ENCODE data around the gene ROPN1B.
"Not testable (repeated sequence)": the region's sequence is repeated elsewhere in the genome, so short reads cannot be mapped to it uniquely, and the experiment has no call there.

Gene ROPN1B

DNA sequence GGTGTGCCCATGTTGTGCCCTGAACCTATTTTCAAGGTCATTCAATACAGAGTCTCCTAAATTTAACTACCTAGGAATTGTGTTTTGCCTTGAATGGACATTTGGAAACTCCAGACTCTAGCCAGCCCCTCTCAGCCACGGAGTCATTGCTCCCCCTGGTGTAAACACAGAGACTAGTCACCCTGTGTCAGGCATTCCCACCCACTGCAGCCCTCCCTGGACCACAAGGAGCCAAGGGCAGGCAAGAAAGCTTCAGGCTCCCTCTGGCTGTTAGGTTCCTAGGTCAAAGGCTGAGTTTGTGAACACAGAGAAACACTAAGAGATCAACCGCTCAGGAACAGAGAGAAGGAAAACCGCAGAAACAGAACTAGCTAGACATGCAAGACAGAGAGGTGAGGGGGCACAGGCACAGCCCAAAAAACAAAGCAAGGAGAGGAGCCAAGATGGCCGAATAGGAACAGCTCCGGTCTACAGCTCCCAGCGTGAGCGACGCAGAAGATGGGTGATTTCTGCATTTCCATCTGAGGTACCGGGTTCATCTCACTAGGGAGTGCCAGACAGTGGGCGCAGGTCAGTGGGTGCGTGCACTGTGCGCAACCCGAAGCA, 32.7 kb upstream of the ROPN1B start:
- not testable (repeated sequence) for H3K79me2 ChIP-seq (ENCODE audit: insufficient read depth, low read length); H3K27ac ChIP-seq (ENCODE audit: low read depth, low read length, poor library complexity, severe bottlenecking); H2AFZ ChIP-seq (ENCODE audit: low read length); H3K4me1 ChIP-seq (ENCODE audit: insufficient read depth, low read length, severe bottlenecking); H3K27me3 ChIP-seq (ENCODE audit: insufficient read depth, low read length); H3K36me3 ChIP-seq (ENCODE audit: insufficient read depth, low read length); H3F3A ChIP-seq (ENCODE audit: insufficient read depth, low read length); H3K9me2 ChIP-seq (ENCODE audit: low read depth, low read length); H3K4me3 ChIP-seq (ENCODE audit: low read depth, low read length, poor library complexity, severe bottlenecking); H3K9me3 ChIP-seq (ENCODE audit: low read length); H4K20me1 ChIP-seq (ENCODE audit: insufficient read depth, low read length); H3K9ac ChIP-seq (ENCODE audit: low read length); H3K4me2 ChIP-seq (ENCODE audit: low read length)
- TF ChIP-seq, protein P1, sequence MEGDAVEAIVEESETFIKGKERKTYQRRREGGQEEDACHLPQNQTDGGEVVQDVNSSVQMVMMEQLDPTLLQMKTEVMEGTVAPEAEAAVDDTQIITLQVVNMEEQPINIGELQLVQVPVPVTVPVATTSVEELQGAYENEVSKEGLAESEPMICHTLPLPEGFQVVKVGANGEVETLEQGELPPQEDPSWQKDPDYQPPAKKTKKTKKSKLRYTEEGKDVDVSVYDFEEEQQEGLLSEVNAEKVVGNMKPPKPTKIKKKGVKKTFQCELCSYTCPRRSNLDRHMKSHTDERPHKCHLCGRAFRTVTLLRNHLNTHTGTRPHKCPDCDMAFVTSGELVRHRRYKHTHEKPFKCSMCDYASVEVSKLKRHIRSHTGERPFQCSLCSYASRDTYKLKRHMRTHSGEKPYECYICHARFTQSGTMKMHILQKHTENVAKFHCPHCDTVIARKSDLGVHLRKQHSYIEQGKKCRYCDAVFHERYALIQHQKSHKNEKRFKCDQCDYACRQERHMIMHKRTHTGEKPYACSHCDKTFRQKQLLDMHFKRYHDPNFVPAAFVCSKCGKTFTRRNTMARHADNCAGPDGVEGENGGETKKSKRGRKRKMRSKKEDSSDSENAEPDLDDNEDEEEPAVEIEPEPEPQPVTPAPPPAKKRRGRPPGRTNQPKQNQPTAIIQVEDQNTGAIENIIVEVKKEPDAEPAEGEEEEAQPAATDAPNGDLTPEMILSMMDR (IDR thresholded peaks at IDR 0.05; ENCODE audit: low read length): peak; percentile 27; the same call in 1 of the 2 replicates

DNA sequence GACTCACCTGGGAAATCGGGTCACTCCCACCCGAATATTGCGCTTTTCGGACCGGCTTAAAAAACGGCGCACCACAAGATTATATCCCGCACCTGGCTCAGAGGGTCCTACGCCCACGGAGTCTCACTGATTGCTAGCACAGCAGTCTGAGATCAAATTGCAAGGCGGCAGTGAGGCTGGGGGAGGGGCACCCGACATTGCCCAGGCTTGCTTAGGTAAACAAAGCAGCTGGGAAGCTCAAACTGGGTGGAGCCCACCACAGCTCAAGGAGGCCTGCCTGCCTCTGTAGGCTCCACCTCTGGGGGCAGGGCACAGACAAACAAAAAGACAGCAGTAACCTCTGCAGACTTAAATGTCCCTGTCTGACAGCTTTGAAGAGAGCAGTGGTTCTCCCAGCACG, 32.1 kb upstream of the ROPN1B start:
- H3K4me2 ChIP-seq (ENCODE audit: low read length); H2AFZ ChIP-seq (ENCODE audit: low read length); H3K79me2 ChIP-seq (ENCODE audit: insufficient read depth, low read length); H3K9me3 ChIP-seq (ENCODE audit: low read length); H3K9me2 ChIP-seq (ENCODE audit: low read depth, low read length); H3K4me1 ChIP-seq (ENCODE audit: insufficient read depth, low read length, severe bottlenecking); H4K20me1 ChIP-seq (ENCODE audit: insufficient read depth, low read length); H3K27me3 ChIP-seq (ENCODE audit: insufficient read depth, low read length); H3K4me3 ChIP-seq (ENCODE audit: low read depth, low read length, poor library complexity, severe bottlenecking); H3K9ac ChIP-seq (ENCODE audit: low read length); H3K36me3 ChIP-seq (ENCODE audit: insufficient read depth, low read length); H3K27ac ChIP-seq (ENCODE audit: low read depth, low read length, poor library complexity, severe bottlenecking); H3F3A ChIP-seq (ENCODE audit: insufficient read depth, low read length): not testable (repeated sequence)

DNA sequence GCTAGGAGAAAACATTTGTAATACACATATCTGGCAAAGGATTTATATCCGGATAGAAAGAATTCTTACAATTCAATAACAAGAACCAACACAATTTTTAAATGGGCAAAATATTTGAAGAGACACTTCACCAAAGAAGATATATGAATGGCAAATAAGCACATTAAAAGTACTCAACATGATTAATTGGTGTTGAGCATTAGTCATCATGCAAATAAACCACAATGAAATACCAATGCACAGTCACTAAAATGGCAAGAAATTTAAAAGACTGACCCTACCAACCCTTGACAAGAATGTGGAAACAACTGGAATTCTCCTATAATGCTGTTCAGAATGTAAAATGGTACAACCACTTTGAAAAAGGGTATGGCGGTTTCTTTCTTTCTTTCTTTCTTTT, 21.2 kb upstream of the ROPN1B start:
- H3K79me2 ChIP-seq (ENCODE audit: insufficient read depth, low read length); H3K9ac ChIP-seq (ENCODE audit: low read length); H3K4me3 ChIP-seq (ENCODE audit: low read depth, low read length, poor library complexity, severe bottlenecking); H3K9me3 ChIP-seq (ENCODE audit: low read length); H3F3A ChIP-seq (ENCODE audit: insufficient read depth, low read length); H3K4me2 ChIP-seq (ENCODE audit: low read length); H3K27me3 ChIP-seq (ENCODE audit: insufficient read depth, low read length); H3K36me3 ChIP-seq (ENCODE audit: insufficient read depth, low read length); H3K4me1 ChIP-seq (ENCODE audit: insufficient read depth, low read length, severe bottlenecking); H3K27ac ChIP-seq (ENCODE audit: low read depth, low read length, poor library complexity, severe bottlenecking); H4K20me1 ChIP-seq (ENCODE audit: insufficient read depth, low read length); H3K9me2 ChIP-seq (ENCODE audit: low read depth, low read length); H2AFZ ChIP-seq (ENCODE audit: low read length): not testable (repeated sequence)

DNA sequence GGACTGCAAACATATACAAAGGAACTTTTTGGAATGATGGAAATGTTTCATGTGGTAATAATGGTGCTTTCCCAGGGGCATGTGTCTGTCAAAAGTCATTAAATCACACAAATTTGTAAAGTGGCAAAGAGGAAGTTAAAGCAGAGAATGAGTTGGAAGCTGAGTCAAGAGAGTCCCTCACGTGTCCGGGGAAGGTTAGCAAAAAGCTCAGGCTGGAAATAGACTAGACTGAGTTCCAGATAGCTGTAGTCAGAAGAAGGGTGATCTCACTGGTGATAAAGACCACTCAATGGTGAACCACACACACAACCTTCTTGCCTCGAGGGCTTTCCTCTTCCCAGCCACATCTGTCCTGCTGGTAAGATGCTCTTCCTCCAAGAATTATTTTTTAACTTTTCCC, 20.1 kb upstream of the ROPN1B start:
- not testable (repeated sequence) for H3K27me3 ChIP-seq (ENCODE audit: insufficient read depth, low read length); H3K36me3 ChIP-seq (ENCODE audit: insufficient read depth, low read length); H3K4me3 ChIP-seq (ENCODE audit: low read depth, low read length, poor library complexity, severe bottlenecking); H3K4me2 ChIP-seq (ENCODE audit: low read length); H3K4me1 ChIP-seq (ENCODE audit: insufficient read depth, low read length, severe bottlenecking); H3K27ac ChIP-seq (ENCODE audit: low read depth, low read length, poor library complexity, severe bottlenecking); H3K9me2 ChIP-seq (ENCODE audit: low read depth, low read length); H3K9me3 ChIP-seq (ENCODE audit: low read length); H4K20me1 ChIP-seq (ENCODE audit: insufficient read depth, low read length); H3K79me2 ChIP-seq (ENCODE audit: insufficient read depth, low read length); H2AFZ ChIP-seq (ENCODE audit: low read length); H3F3A ChIP-seq (ENCODE audit: insufficient read depth, low read length); H3K9ac ChIP-seq (ENCODE audit: low read length)

DNA sequence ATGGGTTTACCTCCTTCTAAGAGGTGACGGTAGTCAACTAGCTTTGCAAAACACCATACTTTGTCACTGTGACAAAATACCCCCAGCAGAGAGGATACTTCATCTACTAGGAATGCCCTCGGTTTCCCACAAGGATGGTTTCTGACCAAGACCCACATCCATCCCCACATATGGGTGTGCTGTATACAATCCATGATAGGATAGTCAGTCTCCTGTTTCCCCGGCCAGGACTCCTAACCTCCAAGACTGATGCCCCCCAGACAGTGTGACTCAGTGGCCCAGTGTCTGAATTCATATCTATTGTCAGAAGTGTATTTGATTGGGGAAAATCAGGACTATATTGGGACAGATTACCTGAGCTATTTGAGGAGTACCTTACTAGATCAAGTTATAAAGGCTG, 17.8 kb upstream of the ROPN1B start:
- not testable (repeated sequence) for H3K4me3 ChIP-seq (ENCODE audit: low read depth, low read length, poor library complexity, severe bottlenecking); H3K4me2 ChIP-seq (ENCODE audit: low read length); H3K36me3 ChIP-seq (ENCODE audit: insufficient read depth, low read length); H3K9me3 ChIP-seq (ENCODE audit: low read length); H3K27ac ChIP-seq (ENCODE audit: low read depth, low read length, poor library complexity, severe bottlenecking); H3F3A ChIP-seq (ENCODE audit: insufficient read depth, low read length); H3K27me3 ChIP-seq (ENCODE audit: insufficient read depth, low read length); H3K9ac ChIP-seq (ENCODE audit: low read length); H2AFZ ChIP-seq (ENCODE audit: low read length); H3K9me2 ChIP-seq (ENCODE audit: low read depth, low read length); H4K20me1 ChIP-seq (ENCODE audit: insufficient read depth, low read length); H3K79me2 ChIP-seq (ENCODE audit: insufficient read depth, low read length); H3K4me1 ChIP-seq (ENCODE audit: insufficient read depth, low read length, severe bottlenecking)

DNA sequence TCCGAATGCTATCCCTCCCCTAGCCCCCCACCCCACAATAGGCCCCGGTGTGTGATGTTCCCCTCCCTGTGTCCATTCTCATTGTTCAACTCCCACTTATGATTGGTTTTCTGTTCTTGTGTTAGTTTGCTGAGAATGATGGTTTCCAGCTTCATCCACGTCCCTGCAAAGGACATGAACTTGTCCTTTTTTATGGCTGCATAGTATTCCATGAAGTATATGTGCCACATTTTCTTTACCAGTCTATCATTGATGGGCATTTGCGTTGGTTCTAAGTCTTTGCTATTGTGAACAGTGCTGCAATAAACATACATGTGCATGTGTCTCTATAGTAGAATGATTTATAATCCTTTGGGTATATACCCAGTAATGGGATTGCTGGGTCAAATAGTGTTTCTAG, 12.0 kb upstream of the ROPN1B start:
- not testable (repeated sequence) for H3K4me1 ChIP-seq (ENCODE audit: insufficient read depth, low read length, severe bottlenecking); H2AFZ ChIP-seq (ENCODE audit: low read length); H3K9ac ChIP-seq (ENCODE audit: low read length)

More for the DNA sequence above, 12.0 kb upstream of the ROPN1B start:
- H3F3A ChIP-seq (ENCODE audit: insufficient read depth, low read length); H3K4me3 ChIP-seq (ENCODE audit: low read depth, low read length, poor library complexity, severe bottlenecking); H3K27ac ChIP-seq (ENCODE audit: low read depth, low read length, poor library complexity, severe bottlenecking); H3K79me2 ChIP-seq (ENCODE audit: insufficient read depth, low read length); H3K4me2 ChIP-seq (ENCODE audit: low read length); H4K20me1 ChIP-seq (ENCODE audit: insufficient read depth, low read length); H3K27me3 ChIP-seq (ENCODE audit: insufficient read depth, low read length); H3K36me3 ChIP-seq (ENCODE audit: insufficient read depth, low read length); H3K9me2 ChIP-seq (ENCODE audit: low read depth, low read length); H3K9me3 ChIP-seq (ENCODE audit: low read length): not testable (repeated sequence)

Measured in OCI-LY1 (cell line).